GM19099 (cell line): ENCODE results near the gene MTA2.

Source experiments
- POLR2A ChIP-seq: IDR thresholded peaks from 3 replicates; pipeline ENCODE4 v1.6.1; 2011; ENCODE audit warnings: low read depth; ENCODE audit not compliant: insufficient read length; ENCODE audit errors: extremely low read depth

Gene MTA2

DNA sequence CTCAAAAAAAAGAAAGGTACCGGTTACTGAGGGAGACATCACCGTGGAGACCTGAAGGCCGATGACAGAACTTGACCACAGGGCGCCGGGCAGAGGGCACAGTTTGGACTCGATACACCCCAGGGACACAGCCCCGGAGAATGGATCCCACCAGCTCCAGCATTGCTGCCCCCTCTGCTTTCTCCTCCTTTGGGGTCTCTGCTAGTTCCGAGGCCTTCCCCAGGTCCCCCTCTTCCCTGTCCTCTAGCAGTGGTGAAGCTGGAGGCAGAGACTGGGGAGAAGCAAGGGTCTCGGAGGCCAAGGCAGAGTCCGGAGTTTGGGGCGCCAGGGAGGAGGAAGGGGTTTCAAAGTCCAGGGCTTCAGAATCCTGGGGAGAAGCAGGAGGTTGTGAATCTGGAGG lies 23.1 kb downstream of the MTA2 start:
- no peak for TF ChIP-seq POLR2A

DNA sequence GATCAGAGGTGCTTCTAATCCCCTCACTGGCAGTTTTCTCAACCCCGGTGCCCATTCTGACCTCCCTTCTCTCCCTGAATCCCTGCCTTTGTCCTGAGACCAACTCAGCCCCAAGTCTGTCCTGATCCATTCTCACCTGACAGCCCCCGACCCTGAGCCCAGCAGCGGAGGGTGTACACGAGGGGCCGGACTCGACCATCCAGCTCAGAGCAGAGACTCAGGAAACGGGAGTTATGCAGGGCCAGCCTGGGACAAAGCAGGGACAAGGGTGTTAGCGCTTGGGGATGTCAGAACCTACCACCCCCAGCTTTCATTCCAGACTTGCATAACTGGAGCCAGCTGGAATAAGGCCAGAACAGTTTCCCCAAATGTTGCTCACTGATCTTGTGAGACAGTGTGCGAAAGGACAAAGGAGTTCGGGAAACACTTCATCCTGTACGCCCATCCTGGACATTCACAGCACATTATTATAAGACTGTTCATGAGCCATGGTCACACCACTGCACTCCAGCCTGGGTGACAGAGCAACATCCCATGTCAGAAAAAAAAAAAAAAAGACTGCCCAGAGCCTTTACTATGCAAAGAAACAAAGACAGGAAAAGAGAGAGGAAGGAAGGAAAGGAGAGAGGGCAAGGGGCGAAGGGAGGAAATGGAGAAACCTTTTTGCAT lies 24.5 kb downstream of the MTA2 start:
- TF ChIP-seq POLR2A = no peak

DNA sequence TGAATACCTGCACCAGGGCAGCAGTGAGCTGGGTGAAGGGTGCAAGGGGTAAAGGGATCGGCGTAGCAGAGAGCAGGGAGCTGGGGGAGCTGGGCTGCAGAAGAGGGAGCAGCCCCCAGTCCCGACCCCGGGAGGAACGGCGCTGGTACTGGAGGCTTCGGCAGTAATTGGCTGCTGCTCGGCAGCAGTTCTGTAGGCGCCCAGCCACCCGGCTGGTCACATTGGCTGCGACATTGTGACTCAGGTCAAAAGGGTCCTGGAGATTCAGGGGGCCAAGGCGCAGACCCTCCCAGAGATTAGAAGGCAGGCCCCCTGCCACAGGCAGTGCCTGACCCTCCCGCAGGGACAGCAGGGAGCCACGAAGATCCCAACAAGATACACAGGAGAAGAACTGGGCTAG lies 25.8 kb downstream of the MTA2 start:
- TF ChIP-seq POLR2A = no peak

DNA sequence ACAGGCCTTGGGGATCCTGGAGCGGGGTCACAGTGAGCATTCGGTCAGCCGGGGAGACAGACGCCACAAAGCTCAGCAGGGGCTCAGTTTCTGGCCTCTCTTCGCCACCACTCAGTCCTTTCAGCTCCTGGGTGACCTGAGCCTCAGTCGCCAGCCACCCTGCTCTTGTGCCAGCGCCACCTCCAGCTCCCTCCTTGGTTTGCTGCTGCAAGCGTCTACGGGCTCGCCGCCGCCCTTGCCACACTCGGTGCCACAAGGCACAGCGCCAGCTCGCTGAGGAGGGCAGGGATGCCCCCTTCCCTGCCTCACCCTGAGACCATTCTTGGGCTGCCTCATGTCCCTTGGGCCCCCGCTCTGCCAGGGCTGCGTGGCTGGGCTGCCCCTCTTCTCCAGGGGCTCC lies 26.5 kb downstream of the MTA2 start:
- TF ChIP-seq POLR2A = no peak

DNA sequence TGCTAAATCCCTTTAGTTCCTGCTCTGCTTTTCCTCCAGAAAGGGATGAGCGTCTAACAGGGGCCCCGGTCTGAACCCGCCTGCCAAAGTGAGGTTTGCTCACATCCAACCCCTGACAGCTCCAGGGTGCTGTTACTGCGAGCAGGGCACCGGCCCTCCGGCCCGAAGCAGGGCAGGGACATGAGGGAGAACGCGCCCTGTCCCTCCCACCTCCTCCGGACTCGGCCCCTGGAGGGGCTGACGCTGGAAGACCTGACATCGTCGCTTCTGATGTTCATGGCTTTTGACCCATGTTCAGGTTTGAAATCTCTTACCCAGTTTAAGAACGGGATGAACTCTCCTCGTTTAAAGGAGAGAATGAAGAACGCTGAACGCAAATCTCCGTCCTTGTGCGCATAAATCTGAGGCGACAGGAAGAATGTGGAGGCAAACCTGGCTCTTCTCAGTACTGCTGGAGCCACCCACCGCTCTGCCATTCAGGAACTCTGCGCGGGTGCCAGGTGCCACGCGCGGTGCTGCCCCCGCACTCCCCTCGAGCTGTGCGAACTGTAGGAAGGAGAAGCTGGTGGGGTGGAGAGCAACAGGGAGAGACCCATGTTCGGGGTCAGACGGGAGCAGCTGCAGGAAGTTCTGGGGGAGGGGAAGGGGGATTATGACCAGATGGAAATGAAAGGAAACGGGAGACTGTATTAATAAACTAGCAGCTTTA lies 27.1 kb downstream of the MTA2 start:
- no peak for TF ChIP-seq POLR2A

DNA sequence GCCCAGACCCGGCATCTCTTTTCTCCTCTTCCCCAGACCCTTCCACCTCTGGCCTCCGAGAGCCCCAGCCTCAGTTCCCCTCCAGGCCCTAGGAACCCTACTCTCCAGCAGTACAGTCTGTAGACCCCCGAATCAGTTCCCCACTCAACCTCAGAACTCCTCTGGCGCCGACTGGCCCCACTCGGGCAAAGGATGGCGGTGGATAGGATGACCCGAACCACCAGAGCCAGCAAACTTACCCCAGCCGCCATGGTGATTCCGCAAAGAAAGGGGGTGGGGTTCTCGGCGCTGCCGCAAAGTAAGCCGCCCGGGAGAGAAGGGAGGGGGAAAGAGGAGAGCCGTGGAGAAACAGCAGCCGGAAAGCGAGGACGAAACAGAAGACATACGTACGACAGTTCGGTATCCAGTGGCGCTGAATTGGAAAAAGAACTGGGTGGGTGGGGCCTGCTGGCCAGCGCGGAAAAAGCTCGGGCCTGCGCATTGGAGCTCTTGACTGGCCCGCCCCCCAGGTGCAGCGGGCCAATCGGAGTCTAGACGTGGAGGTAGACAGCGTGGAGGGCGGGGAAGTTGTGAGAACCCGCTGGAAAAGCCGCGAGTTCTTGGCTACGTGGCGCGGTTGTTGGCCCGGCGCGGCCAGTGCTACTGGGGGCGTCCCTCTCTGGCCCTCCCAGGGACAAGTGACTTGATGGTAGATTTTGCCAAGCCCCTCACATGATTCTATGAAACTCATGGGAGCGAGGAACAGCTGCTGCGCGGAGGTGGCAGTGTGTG lies 27.9 kb downstream of the MTA2 start, which contains the start of gene EEF1G:
TSS of gene EEF1G (minus strand) at position 300 of the 771 bp plus-strand sequence. CDS start at position 251, 49 bp downstream.
- peak; percentile 88 for TF ChIP-seq POLR2A

DNA sequence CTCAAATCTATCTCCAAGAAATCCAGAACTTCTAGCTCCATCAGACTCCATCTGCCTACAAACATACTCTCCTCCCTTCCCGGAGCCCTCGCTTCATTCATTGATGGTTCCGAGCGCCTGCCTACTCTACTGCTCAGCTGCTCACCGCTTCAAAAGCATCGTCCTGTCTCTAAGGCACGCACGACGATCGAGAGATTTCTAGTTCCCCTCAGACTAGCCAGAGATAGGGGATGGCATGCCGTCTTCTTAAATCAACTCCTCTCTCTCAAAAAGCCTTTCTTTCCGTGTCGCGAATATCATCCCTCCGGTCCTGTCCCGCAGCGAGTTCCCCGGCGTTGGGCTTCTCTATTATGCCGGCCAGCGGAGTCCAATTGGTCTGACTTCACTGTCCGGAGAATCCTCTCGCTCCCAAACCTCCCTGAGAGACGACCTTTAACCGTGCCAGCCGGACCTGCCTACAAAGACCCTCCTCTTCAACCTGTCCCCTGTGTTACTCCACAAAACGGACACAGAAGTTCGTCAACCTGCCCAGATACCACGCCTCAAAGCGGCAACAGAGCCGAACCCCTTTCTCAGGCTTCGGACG lies 28.6 kb downstream of the MTA2 start:
- TF ChIP-seq POLR2A = no peak

DNA sequence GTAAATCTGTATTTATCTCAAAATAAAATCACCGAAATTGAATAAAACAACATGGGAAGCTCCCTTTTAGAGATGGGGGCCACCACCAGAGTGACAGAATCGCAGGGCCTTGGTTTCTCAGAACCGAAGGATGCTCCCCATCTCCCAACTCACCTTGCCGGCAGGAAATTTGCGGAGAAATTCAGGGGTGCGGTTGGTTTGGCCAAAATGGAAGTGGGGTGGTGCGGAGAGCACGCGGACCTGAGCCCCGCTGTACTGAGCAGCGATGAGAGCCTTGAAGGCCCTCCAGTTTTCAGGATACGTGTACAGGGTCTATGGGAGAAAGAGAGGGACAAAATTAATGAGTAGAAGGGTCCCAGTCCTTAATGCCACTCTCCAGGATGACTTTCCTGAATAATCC lies 29.2 kb downstream of the MTA2 start:
- TF ChIP-seq POLR2A = no peak

DNA sequence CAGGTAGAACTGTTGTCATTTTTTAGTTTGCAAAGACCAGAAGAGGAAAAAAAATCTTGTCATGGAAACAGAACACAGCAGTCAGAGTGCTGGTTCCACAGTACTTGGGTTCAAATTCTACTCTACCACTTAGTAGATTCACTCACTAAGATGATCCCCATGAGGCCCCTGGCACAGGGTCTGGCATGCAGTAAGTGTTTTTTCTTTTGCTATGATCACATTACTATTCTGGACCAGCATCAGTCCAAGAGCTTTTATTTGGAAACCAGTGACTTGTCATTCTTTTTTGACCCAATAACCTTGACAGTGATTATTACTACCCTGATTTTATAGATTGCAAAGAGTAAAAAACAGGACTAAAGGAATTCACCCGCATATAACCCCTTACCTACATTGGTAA lies 32.1 kb downstream of the MTA2 start:
- no peak for TF ChIP-seq POLR2A

DNA sequence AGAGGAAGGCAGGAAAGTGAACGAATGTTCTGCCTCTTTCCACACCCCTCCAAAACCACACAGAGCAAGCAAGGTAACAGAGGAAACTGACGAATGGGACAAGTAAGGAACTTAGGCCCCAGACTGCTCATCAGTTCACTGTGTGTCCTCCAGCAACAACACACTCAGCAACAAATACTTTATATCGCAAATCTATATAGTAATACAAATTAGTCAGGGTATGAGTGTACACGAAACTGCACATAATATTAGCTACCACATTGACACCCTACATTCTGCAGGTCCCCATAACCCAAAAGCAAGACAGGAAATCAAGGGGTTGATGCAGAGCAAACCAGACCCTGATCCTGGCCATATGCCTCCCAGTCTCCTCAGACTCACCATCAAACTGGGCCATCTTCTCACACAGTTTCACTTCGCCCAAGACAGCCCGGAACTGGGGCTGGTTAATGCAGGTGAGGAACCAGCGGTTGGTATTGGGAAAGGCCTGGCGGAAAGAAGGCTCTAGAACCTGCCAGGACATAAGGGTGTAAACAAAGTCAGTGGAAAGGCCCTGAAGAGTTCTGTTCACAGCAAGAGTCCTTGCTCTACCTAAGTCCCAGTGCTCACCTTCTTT lies 34.5 kb downstream of the MTA2 start:
- TF ChIP-seq POLR2A = no peak

DNA sequence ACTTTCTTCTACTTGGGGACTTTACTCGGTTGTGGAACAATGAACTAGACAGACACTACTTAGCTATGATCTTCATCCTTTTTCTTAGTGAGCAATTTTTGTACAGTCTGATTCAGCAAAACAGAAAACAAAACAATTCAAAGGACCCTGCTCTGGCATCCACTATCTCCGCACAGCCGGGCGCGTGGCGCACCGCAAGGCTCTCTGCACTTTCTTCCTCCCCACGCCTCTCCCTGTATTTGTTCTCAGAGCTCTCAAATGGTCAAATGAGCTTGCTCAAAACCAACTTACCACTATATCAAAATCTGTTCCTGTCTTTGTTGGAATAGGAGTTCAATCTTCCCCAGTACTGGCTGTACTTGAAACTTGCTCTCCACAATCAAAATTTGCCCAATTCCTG lies 35.4 kb downstream of the MTA2 start:
- no peak for TF ChIP-seq POLR2A

DNA sequence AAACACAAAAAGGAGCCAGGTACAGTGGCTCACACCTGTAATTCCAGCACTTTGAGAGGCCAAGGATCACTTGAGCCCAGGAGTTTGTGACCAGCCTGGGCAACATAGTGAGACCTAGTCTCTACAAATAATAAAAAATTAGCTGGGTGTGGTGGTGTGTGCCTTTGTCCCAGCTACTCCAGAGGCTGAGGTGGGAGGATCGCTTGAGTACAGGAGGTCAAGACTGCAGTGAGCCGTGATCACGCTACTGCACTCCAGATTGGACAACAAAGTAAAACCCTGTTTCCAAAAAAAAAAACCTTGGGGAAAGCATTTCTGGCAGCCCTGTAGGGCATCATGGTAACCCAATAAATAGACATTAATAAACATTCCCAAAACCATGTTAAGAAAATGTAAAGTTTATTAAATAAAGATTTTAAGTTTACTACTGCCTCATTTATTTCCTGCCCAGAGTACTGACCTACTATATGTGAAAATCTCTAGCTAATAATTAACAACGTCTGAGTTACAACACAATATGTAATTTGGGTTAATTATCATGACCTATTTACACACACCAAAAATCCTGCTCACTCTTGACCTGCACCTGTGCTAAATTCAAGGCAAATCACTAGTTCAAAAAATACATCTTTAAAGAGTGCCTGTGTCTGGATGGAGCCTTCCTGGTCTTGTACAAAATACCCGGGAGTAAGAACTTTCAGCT lies 36.4 kb downstream of the MTA2 start:
- no peak for TF ChIP-seq POLR2A

DNA sequence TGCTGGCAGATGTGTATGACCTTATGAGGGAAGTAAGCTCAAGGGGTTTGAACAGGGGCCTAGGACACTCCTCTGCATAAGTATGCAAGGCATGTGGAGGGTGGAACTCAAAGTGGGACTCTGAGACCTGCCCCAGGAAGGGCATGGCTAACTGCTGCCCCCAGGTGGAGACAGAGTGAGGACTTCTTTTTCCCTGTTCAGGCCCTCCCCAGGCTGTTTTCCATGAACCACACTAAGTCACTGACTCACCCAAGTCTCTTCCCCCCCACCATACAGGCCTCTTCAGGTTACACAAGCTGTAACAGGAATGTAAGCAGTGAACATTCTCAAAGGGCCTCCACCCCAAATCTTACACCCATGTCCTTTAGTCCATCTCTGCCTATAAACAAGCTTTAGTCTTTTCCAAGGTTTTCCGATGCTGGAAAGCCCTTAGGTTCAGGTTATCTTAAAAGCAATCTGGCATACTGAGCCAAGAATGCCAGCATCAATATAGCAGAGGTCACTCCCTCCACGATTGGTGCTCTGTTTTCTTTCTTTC lies 41.0 kb downstream of the MTA2 start:
- TF ChIP-seq POLR2A = no peak

DNA sequence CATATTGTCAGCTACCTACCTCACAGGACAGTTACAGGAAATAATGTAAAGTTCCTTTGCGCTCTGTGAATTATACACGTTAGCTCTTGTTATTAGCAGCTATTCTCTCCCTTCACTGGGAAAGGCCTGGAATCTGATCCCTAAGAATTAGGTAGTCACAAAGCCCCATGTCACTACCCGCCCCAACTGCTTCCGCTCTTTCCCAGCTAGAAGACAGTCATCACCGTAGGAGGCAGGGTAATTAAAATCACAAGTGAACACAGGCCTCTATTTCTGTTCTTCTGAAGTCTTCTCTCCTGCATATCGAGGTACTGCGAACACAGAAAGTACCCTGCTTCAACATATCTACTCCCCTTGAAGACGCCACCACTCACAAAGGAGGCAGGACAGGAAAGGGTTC lies 42.5 kb downstream of the MTA2 start:
- TF ChIP-seq POLR2A = no peak

DNA sequence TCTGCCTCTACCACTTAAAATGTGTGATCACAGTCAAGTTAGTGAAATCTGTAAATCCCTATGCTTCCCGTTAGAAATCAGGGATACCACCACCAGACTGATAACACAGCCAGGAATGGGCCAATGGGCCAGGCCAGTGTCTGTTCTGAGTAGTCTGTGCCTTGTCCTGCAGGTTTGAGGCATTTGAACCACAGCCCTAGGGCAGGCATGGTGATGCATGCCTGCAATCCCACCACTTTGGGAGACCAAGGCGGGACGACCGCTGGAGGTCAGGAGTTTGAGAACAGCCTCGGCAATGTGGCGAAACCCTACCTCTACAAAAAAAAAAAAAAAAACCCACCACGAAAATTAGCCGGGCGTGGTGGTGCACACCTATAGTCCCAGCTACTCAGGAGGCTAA lies 43.0 kb downstream of the MTA2 start:
- TF ChIP-seq POLR2A = no peak
